GM21825 (cell line): Measurements from ENCODE around the gene DOCK4.

Source experiments
- ATAC-seq: cut with Tn5 transposase; IDR thresholded peaks from one replicate; pipeline ENCODE4 v1.9.1; 2021; ENCODE audit warnings: mild to moderate bottlenecking, moderate library complexity; ENCODE audit not compliant: unreplicated experiment

Gene DOCK4

DNA sequence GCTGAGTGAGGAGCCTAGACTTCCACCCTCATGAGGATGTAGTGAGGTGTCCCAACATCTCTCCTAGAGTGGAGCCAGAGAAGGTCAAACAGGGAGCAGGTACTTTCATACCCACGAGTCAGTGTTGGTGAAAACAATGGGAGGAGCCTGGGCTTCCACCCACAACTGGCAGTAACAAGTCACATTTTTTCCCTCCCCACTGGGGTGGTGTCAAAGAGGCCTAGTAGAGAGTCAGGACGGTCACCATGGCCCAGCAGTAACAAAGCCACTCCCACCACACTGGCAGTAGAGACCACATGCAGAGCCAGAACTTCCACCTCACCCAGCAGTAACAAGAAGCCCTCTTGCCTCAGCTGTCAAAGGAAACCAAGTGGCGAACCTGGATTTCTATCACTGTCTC is 363.7 kb downstream of the DOCK4 start:
- no peak for ATAC-seq

GRCh38 chr7:111841596-111842205 is 364.5 kb downstream of the DOCK4 start:
- no peak for ATAC-seq

GRCh38 chr7:111840528-111840927 is 365.7 kb downstream of the DOCK4 start:
- ATAC-seq = no peak

DNA sequence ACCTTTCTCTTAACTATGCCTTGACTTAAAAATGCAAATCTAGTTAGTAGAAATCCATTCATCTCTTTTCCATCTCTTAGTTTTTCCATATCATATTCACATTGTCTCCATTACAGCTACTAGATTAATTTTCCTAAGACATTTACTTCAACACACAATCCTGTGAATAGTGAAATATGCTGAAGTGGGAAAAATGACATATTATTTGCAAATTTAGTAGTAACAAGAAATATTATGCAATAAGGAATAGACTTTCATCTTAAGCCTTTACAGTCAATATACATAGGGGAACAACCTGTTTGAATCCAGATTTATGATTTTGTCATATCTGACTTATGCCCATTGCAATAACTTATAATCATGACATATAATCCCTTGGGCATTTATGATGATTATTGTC is 366.9 kb downstream of the DOCK4 start:
- ATAC-seq = no peak

GRCh38 chr7:111836592-111836991 is 369.6 kb downstream of the DOCK4 start:
- no peak for ATAC-seq

DNA sequence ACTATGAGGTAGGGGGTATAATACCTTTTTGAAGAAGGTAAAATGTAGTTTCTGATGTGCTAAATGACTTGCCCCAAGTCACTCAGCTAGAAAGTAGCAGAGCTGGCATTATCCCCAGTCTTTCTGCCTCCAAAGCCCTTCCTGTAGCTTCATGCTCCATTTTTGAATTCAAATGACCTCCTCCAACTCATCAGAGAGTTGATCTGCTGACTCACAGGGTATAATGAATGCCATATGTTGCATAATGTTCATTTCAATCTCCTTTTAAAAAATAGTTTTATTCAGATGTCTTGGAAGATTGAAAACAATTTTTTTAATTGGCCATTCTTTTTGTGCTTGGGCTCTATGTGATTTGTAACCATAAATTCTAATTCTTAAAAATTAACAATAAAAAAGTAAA is 371.1 kb downstream of the DOCK4 start:
- no peak for ATAC-seq

GRCh38 chr7:111834367-111834766 is 371.8 kb downstream of the DOCK4 start:
- no peak for ATAC-seq

- no peak for ATAC-seq
These were observed 372.7 kb downstream of the DOCK4 start for GRCh38 chr7:111833466-111833865.

- no peak for ATAC-seq
These were observed 374.0 kb downstream of the DOCK4 start for GRCh38 chr7:111832174-111832573.

DNA sequence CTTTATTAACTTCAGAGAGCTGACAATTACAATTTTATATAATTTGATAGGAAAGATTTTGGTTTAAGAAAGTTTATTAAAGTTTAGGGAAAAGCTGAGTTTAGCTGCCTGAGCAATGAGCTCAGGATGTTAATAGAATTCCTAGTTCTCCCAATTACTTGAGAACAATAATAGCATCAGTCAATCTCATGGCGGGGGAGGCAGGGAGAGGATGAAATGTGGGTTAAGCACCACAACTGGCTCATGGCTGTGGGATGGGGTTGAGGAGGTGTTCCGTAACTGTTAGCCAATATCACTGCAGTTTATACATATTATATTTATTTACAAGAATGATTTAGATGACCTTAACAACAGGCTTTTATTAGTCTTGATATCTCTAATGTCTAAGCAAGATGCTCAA is 377.0 kb downstream of the DOCK4 start:
- no peak for ATAC-seq

- no peak for ATAC-seq
These were observed 378.2 kb downstream of the DOCK4 start for GRCh38 chr7:111827863-111828504.

DNA sequence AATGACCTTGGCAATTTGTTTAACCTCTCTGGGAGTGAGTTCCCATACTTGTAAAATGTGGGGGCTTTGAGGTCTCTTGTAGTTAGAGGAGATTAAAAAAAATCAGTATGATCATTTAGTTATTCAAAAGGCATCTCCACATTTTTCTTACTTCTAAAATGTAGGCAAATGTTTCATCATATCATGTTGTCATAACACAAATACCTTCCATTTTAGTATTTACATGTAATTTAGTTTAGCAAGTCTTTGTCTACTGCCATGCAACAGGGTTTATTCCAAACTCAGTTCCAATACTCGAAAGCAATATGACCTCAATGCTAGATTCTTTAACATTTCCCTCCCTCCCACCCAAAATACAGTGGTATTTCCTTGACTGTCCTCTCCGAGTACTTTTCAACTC is 381.2 kb downstream of the DOCK4 start:
- ATAC-seq = no peak

- no peak for ATAC-seq
These were observed 382.4 kb downstream of the DOCK4 start for GRCh38 chr7:111823826-111824225.

GRCh38 chr7:111821046-111821445 is 385.2 kb downstream of the DOCK4 start:
- no peak for ATAC-seq

DNA sequence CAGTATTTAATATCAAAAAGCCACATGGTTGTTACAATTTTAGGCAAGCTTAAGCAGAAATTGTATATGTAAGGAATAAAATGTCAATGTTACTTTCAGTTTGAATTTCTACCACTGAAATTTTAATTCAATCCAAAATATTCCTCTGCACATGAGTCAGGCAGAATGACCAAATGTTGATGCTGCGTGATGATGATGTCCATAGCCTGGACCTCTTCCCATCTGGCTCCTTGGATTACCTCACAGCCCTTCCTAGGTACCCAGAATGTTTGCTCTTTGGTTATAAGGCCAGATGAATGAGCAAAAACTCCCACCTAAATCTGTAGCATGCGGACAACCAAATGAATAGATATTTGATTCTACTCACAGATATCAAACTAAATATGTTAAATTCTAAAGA is 385.6 kb downstream of the DOCK4 start:
- no peak for ATAC-seq

DNA sequence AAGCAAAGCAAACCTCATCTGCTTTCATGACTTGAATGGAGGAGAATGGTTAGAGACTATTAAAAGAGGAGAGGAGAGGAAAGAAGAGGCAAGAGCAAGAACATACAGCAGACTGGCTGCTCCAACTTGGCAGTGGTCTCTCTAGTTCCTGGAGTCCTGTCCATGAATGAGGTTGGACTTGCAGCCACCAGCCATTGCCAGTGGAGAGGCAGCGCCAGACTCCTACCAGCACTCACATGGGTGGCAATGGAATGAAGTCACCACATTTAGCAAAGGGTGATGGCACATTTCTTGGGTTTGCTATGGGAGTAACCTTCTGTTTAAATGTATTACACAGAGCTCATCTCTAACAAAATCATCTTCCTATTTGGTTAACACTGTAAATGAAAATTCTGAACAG is 386.1 kb downstream of the DOCK4 start:
- no peak for ATAC-seq

DNA sequence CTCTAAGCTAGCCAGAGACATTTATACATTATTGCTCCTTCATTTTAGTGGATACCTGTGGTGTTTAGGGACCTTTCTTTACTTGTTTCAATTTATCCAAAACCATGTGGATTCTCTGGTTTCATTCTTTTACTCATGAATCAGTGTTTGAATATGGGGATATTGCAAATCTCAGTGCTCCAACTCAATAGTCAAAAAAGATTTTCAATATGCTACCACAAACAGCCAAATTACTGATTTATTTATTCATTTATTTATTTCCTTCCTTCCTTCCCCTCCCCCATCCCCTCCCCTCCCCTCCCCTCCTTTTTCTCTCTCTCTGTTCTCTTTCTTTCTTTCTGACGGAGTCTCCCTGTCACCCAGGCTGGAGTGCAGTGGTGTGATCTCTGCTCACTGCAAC is 390.8 kb downstream of the DOCK4 start:
- no peak for ATAC-seq

GRCh38 chr7:111813306-111813705 is 392.9 kb downstream of the DOCK4 start:
- ATAC-seq = no peak

DNA sequence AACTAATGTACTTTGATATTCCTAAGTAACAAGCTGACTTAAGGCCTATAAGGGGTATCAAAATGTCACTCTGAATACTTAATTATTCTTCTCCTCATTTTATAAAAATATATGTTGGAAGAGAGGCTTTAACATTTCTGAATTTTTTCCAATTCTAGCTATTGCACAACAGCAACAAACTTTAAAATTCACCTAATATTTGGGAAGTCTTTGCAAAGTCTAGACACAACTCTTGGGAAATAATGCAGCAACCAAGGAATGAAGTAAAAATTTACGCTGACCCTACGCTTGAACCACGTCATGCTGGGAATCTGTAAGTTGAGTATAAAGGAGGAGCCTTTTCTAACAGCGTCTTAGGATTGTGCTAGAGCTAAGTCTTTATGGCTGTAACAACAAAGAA is 400.0 kb downstream of the DOCK4 start:
- no peak for ATAC-seq

DNA sequence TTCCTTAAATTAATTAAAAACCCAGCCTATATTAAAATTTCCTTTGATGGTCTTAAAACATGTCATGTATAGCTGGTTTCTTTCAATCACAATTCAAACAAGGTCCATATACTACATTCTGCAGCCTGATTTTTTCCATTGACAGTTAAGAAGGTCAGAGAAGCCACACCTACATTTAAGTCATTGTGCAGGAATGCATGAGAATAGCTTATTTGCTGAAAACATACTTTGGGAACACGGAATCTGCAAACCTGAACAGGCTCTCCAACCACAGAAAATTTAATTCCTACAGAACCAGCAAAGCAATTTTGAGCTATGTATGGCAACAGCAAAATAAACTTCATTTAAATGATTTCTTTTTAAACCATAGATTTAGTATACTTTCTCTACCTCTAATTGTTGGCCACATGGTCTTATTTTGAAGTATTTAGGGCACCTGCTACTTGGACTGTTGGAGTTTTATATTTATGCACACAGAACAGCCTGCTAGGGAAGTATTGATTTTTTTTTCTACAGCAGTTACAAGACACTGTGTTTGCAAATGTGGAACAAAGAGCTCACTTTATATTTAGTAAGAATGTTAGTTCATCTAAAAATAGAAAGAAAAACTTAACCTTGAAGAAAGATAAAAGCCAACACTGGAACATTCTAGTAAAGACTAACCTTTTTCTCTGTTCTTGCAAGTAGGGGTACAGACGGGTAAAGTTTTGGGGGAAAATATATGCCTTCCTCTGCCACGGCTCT is 403.0 kb downstream of the DOCK4 start:
- ATAC-seq = no peak

- no peak for ATAC-seq
These were observed 403.9 kb downstream of the DOCK4 start for GRCh38 chr7:111802194-111802772.

GRCh38 chr7:111801277-111801676 is 404.9 kb downstream of the DOCK4 start:
- ATAC-seq = no peak
